ENCODE data around the gene CALN1.
"Not testable (repeated sequence)": the region's sequence is repeated elsewhere in the genome, so short reads cannot be mapped to it uniquely, and the experiment has no call there.

CALN1 gene

GRCh38 chr7:71826141-71826540, 586.0 kb downstream of the CALN1 start:
- H3K4me3 ChIP-seq (ENCODE audit: low read depth, low read length) = no peak overlapping the region

- H3K4me3 ChIP-seq (ENCODE audit: low read depth, low read length) = no peak overlapping the region
Measured at GRCh38 chr7:71824006-71824760, 588.0 kb downstream of the CALN1 start.

GRCh38 chr7:71822406-71822805, 589.7 kb downstream of the CALN1 start:
- H3K4me3 ChIP-seq (ENCODE audit: low read depth, low read length) = not testable (repeated sequence)

- H3K4me3 ChIP-seq (ENCODE audit: low read depth, low read length) = no peak overlapping the region
Measured at GRCh38 chr7:71817916-71818315, 594.2 kb downstream of the CALN1 start.

- H3K4me3 ChIP-seq (ENCODE audit: low read depth, low read length) = no peak overlapping the region
Measured at GRCh38 chr7:71808115-71808514, 604.0 kb downstream of the CALN1 start.

- H3K4me3 ChIP-seq (ENCODE audit: low read depth, low read length) = no peak overlapping the region
Measured at GRCh38 chr7:71804256-71804655, 607.9 kb downstream of the CALN1 start.

GRCh38 chr7:71801976-71802375, 610.2 kb downstream of the CALN1 start:
- no peak overlapping the region for H3K4me3 ChIP-seq (ENCODE audit: low read depth, low read length)

GRCh38 chr7:71800321-71800720, 611.8 kb downstream of the CALN1 start:
- no peak overlapping the region for H3K4me3 ChIP-seq (ENCODE audit: low read depth, low read length)

- H3K4me3 ChIP-seq (ENCODE audit: low read depth, low read length) = no peak overlapping the region
Measured at GRCh38 chr7:71795410-71795809, 616.7 kb downstream of the CALN1 start.

GRCh38 chr7:71793251-71793650, 618.9 kb downstream of the CALN1 start:
- no peak overlapping the region for H3K4me3 ChIP-seq (ENCODE audit: low read depth, low read length)

- no peak overlapping the region for H3K4me3 ChIP-seq (ENCODE audit: low read depth, low read length)
Measured at GRCh38 chr7:71787513-71787912, 624.6 kb downstream of the CALN1 start.

- H3K4me3 ChIP-seq (ENCODE audit: low read depth, low read length) = no peak overlapping the region
Measured at GRCh38 chr7:71785216-71785615, 626.9 kb downstream of the CALN1 start.

- no peak overlapping the region for H3K4me3 ChIP-seq (ENCODE audit: low read depth, low read length)
Measured at GRCh38 chr7:71784781-71785180, 627.4 kb downstream of the CALN1 start.

GRCh38 chr7:71784180-71784579, 628.0 kb downstream of the CALN1 start:
- H3K4me3 ChIP-seq (ENCODE audit: low read depth, low read length) = no peak overlapping the region

GRCh38 chr7:71783779-71784178, 628.4 kb downstream of the CALN1 start:
- H3K4me3 ChIP-seq (ENCODE audit: low read depth, low read length) = no peak overlapping the region

GRCh38 chr7:71782051-71782450, 630.1 kb downstream of the CALN1 start:
- no peak overlapping the region for H3K4me3 ChIP-seq (ENCODE audit: low read depth, low read length)

GRCh38 chr7:71780282-71780681, 631.9 kb downstream of the CALN1 start:
- H3K4me3 ChIP-seq (ENCODE audit: low read depth, low read length) = no peak overlapping the region

GRCh38 chr7:71777278-71777677, 634.9 kb downstream of the CALN1 start:
- no peak overlapping the region for H3K4me3 ChIP-seq (ENCODE audit: low read depth, low read length)

- H3K4me3 ChIP-seq (ENCODE audit: low read depth, low read length) = no peak overlapping the region
Measured at GRCh38 chr7:71776726-71777125, 635.4 kb downstream of the CALN1 start.

- H3K4me3 ChIP-seq (ENCODE audit: low read depth, low read length) = no peak overlapping the region
Measured at GRCh38 chr7:71775648-71776047, 636.5 kb downstream of the CALN1 start.

GRCh38 chr7:71772779-71773178, 639.4 kb downstream of the CALN1 start:
- no peak overlapping the region for H3K4me3 ChIP-seq (ENCODE audit: low read depth, low read length)

GRCh38 chr7:71770269-71770907, 641.8 kb downstream of the CALN1 start:
- no peak overlapping the region for H3K4me3 ChIP-seq (ENCODE audit: low read depth, low read length)

- H3K4me3 ChIP-seq (ENCODE audit: low read depth, low read length) = no peak overlapping the region
Measured at GRCh38 chr7:71769326-71769725, 642.8 kb downstream of the CALN1 start.

Data from iPS-11a (cell line).